HG03521 (cell line): ENCODE data around the gene FMO3.

Experiments
- ATAC-seq: cut with Tn5 transposase; IDR thresholded peaks from one replicate; pipeline ENCODE4 v1.9.1; 2021; ENCODE audit warnings: mild to moderate bottlenecking, moderate library complexity; ENCODE audit not compliant: unreplicated experiment

FMO3 gene

DNA sequence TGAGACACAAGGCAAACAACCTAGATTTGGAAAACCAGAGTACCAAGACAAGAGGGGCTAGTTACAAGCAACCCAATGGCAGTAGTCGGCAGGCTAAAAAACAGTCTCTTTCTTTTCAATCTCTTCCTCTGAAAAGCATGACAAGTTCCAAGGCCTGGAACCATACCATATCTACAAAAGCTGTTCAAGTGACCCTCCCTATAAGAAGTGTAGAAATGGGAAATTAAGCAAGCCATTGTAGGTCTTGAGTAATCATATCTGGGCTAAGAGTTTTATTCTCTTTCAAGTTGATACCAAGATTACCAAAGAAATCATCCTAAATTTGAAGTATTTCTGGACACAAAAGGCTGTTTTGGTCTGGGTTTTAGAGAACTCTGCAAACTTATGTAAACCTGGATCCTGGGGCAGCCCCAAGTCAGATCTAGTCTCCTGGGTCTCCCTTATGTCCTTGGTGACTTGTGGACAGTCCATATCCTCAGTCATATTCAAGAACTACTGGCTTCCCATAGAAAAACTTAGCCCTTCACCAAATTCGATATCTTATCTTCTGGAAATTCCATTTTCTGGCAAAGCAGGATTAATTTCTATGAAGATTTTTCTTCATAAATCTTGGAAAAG lies 24.7 kb downstream of the FMO3 start:
- no peak for ATAC-seq

DNA sequence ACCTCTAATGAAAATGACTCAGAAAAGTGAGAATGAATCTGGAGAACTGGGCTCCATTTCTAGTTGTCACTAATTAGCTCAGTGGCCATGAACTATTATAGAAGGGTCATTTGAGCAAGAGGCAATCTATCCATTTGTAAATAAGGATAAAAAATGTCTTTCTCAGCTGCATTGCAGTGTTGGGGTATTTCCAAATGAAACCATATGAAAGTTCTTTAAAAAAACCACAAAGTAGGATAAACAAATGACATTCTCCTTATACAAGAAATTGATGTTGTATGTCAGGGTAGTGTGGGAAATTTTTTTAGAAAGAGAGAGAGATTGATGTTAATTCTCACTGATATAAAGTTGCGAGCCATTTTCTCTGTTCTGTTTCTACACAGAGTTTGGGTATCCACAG lies 26.0 kb downstream of the FMO3 start:
- ATAC-seq = no peak

DNA sequence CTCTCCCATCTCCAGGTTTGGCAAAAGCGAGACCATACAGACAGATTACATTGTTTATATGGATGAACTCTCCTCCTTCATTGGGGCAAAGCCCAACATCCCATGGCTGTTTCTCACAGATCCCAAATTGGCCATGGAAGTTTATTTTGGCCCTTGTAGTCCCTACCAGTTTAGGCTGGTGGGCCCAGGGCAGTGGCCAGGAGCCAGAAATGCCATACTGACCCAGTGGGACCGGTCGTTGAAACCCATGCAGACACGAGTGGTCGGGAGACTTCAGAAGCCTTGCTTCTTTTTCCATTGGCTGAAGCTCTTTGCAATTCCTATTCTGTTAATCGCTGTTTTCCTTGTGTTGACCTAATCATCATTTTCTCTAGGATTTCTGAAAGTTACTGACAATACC lies 26.4 kb downstream of the FMO3 start:
- ATAC-seq = no peak

DNA sequence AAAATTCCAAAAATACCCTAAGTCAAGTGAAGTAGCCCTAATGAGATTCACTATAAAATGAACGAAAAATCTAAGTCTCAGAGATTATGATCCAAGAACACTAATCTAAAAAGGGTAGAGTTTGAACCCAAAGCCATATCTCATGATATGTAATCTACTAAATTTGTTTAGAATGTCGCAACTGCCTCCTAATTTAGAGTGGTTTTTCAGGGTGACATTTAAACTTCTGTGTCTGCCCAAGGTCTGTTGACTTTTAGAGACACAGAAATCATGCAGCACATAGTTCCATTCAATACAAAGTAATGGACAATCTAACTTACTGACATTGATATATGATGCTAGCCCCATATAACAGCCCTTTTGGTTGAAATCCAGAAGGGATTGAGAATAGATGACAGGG lies 28.9 kb downstream of the FMO3 start:
- ATAC-seq = no peak

DNA sequence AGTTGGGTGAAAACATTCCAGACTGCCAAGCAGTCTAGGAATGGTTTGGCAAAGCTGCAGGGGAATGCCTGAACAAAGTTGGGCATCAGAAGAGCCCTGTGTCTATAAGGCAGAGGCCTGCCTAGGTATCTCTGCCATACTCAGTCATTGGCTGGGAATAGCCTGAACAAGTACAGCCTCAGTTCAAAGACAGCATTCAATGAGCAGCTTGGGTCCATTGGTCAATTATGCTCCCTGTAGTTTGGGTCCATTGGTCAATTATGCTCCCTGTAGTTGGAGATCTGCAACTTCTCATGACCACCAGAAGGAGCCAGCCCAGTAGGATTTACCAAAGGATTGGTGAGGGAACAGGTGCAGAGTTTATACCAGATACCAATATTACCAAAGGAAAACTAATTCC lies 31.6 kb downstream of the FMO3 start:
- ATAC-seq = no peak

DNA sequence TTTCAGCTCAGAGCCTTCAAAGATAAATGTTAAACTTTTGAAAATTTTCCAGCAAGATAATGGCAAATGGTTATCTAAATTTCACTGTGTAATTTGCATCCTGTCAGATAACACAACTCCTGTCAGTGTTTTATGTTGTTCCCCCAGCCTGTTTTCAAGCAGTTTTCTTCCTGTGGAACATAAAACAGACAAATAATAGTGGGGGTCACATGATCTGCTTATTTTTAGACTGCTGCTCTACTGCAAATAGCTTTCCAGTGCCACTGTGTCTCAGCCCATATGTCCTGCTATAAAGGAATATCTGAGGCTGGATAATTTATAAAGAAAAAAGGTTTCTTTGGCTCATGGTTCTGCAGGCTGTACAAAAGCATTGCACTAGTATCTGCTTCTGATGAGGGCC lies 32.2 kb downstream of the FMO3 start:
- ATAC-seq = no peak

DNA sequence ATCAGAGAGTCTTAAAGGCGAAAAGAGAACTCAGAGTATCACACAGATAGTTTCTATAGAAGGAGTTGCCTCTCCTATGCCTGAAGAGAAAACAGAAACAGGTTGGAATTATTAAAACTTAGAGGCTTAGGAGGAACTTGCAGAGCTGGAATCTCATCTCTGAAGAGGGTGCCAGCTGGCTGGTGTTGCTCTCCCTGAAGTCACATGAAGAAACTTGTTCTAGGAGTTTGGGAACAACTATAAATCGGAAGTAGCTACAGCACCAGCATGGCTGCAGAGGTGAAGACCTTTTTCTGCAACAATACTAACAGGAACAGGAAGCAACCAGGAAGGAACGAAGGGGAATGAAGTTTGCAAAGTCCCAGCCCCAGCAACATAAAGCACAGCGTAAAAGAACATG lies 35.8 kb downstream of the FMO3 start:
- ATAC-seq = no peak

DNA sequence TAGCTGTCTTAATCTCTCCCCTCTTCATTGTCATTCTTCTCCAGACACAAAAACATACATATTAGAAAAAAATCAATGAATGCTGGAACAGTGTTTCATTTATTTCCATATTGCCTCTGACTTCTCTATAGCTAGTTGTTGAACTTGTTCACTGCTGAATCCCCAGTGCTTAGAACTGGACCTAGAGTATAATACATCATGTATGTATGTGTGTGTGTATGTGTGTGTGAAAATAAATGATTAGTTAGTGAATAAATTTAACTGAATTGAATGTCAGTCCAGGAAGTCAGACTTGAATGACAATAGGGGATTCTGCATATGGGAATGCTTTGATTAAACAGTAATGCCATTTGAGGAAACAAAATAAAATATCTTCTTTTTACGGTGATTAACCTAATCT lies 36.4 kb downstream of the FMO3 start:
- ATAC-seq = no peak

DNA sequence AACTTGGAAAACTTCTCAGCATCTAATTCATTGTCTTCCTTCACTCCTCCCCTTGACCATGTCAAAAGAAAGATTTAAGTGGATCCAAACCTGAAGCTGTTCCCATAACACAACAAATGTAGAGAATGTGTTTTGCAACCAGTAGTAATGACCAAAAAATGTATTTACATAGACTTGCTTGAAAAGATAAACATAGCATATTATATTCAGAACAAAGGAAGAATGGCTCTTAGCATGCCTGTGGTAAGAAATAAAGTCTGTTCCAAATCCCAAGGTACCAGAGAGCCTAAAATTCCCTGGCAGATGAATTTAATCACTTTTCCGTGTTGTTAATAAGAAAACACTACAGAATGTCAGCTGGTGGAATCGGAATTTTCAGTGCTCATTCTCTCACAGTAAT lies 36.8 kb downstream of the FMO3 start:
- no peak for ATAC-seq

- ATAC-seq = no peak
Measured at GRCh38 chr1:171128463-171128862, 37.8 kb downstream of the FMO3 start.

DNA sequence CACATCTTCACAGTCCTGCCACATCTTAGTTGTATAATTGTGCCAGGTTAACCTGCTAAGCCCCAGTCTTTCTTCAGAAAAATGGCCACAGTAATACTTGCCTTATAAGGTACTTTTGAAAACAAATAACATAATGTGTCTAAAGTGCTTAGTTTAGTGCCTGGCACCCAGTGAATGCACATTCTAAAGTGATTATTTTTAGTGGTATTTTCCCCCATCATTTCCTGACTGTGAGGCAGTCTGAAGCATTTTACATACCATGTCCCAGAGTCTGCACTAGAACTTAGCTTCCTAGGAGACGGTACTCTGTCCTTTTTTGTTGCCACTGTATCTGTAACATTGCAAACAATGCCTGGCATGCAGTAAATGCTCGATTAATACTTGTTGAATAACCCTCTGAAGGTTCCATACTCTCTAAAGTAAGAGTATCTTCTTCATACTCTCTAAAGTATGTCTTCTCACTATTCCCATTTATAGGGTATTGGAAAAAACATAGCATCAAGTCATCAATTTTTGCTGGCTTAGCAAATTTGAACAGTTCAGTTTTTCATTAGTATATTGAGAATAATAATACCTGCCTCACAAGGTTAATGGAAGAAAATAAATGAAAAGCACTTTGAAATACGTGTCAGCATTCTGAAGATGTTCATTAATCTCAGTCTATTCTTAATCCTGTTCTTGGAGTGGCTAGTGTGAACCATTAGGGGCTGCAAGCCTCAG lies 43.7 kb downstream of the FMO3 start:
- no peak for ATAC-seq

DNA sequence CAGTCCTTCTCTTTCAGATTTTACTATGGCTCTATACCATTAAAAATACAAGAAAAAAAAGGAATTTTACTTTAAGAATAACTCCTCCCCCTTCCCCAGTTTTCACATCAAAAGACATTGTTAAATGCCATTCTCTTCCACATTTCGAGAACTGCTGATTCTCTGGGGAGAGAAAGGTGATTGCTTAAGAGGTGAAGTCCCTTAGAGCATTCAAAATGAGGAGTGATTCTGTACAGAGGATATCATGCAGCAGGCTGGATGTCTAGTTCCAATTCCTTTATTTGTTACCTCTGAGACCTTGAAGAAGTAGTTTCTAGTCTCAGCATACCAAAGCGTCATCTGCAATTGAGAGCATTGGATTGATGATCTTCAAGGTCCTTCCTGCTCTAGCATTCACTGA lies 46.9 kb downstream of the FMO3 start:
- no peak for ATAC-seq

DNA sequence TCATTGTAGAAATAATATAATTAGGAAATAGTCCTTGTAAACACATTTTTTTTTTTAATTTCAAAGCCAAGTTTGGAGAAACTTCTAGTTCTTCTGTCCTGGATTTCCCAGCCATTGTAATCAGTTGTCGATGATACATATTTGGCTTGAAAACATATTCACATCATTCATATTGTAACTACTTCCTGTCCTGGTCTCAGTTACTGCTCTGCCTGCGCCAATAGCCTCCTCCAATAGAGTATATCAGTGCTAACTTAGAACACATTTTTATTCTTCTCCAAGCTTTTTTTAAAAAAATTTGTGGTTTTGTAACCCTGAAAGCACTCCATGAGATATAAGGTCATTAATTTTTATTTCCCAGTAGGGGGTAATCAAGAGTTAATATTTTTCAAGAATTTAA lies 48.3 kb downstream of the FMO3 start:
- no peak for ATAC-seq

DNA sequence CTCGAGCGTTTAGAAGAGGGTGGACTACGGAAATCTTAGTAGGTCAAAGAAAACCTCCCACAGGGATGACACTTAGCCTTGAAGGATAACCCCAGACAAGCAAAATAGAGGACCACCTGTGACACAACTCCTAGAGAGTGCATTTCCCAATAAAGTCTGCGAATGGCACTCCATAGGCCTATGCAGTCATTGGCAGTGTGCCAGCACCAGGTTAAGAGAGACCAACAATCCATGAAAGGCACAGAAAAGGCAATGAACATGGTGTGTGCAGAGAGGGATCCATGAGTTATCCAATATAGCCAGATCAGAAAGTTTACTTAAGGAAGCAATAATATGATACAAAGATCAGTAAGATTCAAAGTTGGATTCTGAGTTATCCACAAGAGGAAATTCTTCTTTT lies 49.2 kb downstream of the FMO3 start:
- ATAC-seq = no peak

DNA sequence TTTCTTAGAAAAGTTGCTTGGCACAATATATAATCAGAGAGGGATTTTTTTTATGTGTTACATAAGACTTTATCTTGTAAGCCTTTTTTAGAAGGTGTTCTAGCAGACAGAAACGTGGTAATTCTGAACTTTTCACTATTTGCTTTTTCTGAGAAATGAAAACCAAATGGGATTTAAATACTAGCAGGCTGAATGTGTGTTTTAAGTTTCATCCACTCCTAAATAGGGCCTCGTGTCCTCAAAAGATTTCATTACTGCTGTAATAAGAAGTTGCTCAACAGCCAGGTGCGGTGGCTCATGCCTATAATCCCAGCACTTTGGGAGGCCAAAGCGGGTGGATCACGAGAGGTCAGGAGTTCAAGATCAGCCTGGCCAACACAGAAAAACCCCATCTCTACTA lies 49.7 kb downstream of the FMO3 start:
- no peak for ATAC-seq

GRCh38 chr1:171140956-171141687 lies 50.4 kb downstream of the FMO3 start:
- ATAC-seq = no peak

DNA sequence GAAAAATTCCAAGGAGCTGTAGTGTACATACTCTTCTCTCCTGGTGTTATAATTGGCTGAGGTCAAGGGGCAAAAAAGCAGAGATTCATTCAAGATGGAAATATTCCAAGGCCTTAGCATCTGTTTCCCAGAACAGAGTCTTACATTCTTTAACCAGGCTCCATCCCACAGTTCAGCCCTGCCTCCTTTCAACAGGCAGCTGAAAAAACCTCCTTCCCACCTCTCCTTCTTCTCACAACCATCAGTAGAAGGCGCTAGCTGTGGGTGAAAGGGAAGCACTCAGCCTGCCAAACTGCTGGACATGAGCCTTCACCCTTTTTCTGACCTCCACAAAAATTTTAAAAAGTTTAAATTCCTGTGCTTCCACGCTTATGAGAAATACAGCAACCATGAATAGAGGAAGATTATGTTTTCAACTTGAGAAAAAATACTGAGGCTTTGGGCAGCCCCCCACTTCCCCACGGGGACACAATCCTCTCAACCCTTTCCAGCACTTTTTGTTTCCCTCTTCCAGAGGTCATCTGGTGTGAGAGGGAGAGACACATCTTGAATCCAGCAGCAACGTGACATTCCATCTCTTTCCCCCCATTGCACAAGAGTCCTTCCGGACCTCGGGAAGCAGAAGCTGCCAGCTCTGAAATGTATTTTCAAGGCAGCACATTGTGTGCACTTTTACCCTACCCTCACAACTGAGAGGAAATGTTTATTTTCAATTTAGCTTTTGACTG lies 51.1 kb downstream of the FMO3 start:
- no peak for ATAC-seq

DNA sequence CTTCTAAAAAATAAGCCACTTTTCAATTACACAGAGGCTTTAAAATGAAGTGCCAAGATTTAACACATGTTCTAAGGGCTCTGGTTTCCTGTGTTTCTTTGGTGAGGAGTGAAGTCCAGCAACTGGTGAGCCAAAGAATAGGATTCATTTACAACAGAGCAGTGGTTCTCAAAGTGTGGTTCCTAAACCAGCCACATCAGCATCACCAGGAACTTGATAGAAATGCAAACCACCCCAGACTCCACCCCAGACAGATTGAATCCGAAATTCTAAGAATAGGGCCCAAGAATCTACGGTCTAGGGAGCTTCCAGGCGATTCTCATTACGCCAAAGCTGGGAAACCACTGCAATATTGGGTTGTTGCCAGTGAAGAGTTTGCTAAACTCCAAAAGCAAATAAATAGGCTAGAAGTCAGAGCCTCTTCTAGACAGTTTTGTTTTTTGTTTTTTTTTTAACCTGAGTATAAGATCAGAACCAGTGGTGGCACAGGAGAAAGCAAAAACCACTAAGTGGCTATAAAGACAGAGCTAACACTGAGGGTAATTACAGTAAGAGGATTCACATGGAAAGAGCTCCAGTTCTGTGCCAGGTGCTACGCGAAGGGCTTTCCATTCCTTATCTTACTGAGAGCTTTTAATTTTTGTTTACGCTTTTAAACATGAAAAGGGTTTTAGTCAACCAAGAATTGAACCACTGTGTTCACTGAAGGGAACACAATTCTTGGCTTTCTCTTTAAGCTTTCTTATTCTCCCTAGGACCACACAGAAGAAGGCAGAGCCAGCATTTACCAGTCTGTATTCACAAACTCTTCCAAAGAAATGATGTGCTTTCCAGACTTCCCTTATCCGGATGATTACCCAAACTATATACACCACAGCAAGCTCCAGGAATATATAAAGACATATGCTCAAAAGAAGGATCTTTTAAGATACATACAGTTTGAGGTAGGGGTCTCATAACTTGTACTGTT lies 52.0 kb downstream of the FMO3 start:
- ATAC-seq = no peak

GRCh38 chr1:171150156-171150555 lies 59.5 kb downstream of the FMO3 start:
- no peak for ATAC-seq

GRCh38 chr1:171152549-171152948 lies 61.8 kb downstream of the FMO3 start:
- ATAC-seq = no peak
